ENCODE results near the gene NRAP.

- TF ChIP-seq, protein P1, sequence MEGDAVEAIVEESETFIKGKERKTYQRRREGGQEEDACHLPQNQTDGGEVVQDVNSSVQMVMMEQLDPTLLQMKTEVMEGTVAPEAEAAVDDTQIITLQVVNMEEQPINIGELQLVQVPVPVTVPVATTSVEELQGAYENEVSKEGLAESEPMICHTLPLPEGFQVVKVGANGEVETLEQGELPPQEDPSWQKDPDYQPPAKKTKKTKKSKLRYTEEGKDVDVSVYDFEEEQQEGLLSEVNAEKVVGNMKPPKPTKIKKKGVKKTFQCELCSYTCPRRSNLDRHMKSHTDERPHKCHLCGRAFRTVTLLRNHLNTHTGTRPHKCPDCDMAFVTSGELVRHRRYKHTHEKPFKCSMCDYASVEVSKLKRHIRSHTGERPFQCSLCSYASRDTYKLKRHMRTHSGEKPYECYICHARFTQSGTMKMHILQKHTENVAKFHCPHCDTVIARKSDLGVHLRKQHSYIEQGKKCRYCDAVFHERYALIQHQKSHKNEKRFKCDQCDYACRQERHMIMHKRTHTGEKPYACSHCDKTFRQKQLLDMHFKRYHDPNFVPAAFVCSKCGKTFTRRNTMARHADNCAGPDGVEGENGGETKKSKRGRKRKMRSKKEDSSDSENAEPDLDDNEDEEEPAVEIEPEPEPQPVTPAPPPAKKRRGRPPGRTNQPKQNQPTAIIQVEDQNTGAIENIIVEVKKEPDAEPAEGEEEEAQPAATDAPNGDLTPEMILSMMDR (IDR thresholded peaks at IDR 0.05; ENCODE audit: poor library complexity, severe bottlenecking) = no peak
- TF ChIP-seq POLR2AphosphoS5 (IDR thresholded peaks at IDR 0.05) = no peak
- no peak for TF ChIP-seq TAF1 (IDR thresholded peaks at IDR 0.05; ENCODE audit: low read depth)
- no peak for TF ChIP-seq EZH2 (IDR thresholded peaks at IDR 0.05; ENCODE audit: borderline replicate concordance, insufficient read depth, low read length, poor library complexity, severe bottlenecking)
- no peak for TF ChIP-seq MXI1 (conservative IDR thresholded peaks at IDR 0.05; ENCODE audit: poor library complexity, severe bottlenecking)
- TF ChIP-seq, protein P2, sequence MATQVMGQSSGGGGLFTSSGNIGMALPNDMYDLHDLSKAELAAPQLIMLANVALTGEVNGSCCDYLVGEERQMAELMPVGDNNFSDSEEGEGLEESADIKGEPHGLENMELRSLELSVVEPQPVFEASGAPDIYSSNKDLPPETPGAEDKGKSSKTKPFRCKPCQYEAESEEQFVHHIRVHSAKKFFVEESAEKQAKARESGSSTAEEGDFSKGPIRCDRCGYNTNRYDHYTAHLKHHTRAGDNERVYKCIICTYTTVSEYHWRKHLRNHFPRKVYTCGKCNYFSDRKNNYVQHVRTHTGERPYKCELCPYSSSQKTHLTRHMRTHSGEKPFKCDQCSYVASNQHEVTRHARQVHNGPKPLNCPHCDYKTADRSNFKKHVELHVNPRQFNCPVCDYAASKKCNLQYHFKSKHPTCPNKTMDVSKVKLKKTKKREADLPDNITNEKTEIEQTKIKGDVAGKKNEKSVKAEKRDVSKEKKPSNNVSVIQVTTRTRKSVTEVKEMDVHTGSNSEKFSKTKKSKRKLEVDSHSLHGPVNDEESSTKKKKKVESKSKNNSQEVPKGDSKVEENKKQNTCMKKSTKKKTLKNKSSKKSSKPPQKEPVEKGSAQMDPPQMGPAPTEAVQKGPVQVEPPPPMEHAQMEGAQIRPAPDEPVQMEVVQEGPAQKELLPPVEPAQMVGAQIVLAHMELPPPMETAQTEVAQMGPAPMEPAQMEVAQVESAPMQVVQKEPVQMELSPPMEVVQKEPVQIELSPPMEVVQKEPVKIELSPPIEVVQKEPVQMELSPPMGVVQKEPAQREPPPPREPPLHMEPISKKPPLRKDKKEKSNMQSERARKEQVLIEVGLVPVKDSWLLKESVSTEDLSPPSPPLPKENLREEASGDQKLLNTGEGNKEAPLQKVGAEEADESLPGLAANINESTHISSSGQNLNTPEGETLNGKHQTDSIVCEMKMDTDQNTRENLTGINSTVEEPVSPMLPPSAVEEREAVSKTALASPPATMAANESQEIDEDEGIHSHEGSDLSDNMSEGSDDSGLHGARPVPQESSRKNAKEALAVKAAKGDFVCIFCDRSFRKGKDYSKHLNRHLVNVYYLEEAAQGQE (IDR thresholded peaks at IDR 0.05; ENCODE audit: borderline replicate concordance) = no peak
Measured at GRCh38 chr10:113594652-113595051, 69.2 kb downstream of the NRAP start.

Measured in neural cell (in vitro differentiated cells).